ENCODE data around the gene TAC4.

- TF ChIP-seq EZH2phosphoT487 (IDR thresholded peaks at IDR 0.05; ENCODE audit: insufficient read depth, low read depth) (no peak), EZH2 (IDR thresholded peaks at IDR 0.05; ENCODE audit: insufficient read depth, poor library complexity, severe bottlenecking) (no peak)
Observed at GRCh38 chr17:49819138-49819537, 28.7 kb downstream of the TAC4 start.
